Right kidney (tissue), 9 donors: ENCODE measurements around the gene MAGIX.
"Not testable (repeated sequence)": the region's sequence is repeated elsewhere in the genome, so short reads cannot be mapped to it uniquely, and the experiment has no call there.

Experiments used
- DNase-seq: peaks from one replicate; pipeline ENCODE4 v3.0.0-alpha.2; 2016
- long read RNA-seq, 8 donors: transcript quantifications; one replicate each; lab custom pipeline, GENCODE V29; 2026

MAGIX gene
- long read RNA-seq, donor 1, partial matches to known transcripts, result 0 of 3 reads
- long read RNA-seq, donor 1, other reads (novel, unspliced or antisense), result 0 of 3 reads
- long read RNA-seq, donor 2, result 0 reads
- long read RNA-seq, donor 3, partial matches to known transcripts, result 0 of 1 reads
- long read RNA-seq, donor 3, other reads (novel, unspliced or antisense), result 0 of 1 reads
- long read RNA-seq, donor 4, result 0 reads
- long read RNA-seq, donor 5, partial matches to known transcripts, result 0 of 1 reads
- long read RNA-seq, donor 5, other reads (novel, unspliced or antisense), result 0 of 1 reads
- long read RNA-seq, donor 6, partial matches to known transcripts, result 0 of 2 reads
- long read RNA-seq, donor 6, other reads (novel, unspliced or antisense), result 0 of 2 reads
- long read RNA-seq, donor 7, partial matches to known transcripts, result 0 of 1 reads
- long read RNA-seq, donor 7, other reads (novel, unspliced or antisense), result 0 of 1 reads
- long read RNA-seq, donor 8, partial matches to known transcripts, result 0 of 1 reads
- long read RNA-seq, donor 8, other reads (novel, unspliced or antisense), result 0 of 1 reads

DNA sequence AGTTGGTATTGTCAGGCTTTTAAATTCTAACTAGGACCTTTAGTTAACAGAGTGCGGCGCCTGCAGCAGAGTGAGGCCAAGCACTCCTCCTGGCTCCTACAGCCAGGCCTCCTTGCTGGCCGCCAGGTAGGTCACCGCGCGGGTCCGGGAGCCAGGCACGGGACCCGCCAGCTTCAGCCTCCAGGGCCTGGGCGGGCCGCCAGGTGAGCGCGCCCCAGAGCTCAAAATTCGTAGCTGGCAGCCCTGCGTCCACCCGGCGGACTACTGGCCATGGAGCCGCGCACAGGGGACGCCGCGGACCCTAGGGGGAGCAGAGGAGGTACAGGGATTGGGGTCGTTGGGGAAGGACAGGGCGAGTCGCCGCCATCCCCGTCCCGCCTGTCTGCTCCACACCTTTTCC, at the start of gene MAGIX:
Gene MAGIX, plus strand, starts transcription at position 139 of the 400 bp plus-strand sequence. Its CDS starts 132 bp downstream, at position 271.
- peak; percentile 51 for DNase-seq

DNA sequence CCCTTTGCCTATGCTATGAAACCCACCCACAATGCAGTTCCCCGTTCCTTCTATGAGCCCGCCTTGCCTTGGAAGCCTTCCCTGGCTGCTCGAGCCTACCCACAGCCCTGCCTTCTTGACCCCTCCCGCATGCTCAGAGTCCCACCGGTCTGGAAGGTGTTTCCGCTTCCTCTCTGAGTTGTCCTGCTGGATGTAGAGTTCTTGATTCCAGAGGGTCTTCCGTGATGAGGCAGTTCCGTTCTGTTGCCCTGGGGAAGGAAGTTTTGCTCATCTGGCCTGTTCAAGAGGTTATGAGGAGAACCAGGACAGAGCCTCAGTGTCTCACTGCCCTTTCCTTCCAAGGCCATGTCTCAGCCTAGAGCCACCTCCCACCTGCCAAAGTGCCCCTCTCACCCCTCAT, 46.5 kb upstream of the MAGIX start:
- no peak for DNase-seq

DNA sequence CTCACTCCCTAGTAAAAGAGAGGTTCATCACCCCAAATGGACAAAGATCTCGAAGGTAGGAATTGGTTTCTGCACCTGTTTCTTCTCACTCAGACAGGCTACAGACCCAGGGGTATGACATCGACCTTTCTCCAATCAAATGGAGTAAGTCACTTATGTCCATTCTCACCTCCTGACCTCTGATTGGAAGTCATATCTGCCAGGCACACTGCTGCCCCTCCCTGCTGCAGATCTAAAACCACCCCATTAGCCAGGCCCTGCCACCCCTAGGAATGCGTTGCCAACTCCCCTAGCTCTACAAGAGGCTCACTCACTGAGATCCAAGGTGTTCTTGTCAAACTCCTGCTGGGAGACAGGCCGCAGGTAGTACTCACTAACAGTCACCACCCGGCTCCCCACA, 45.8 kb upstream of the MAGIX start:
- DNase-seq, result no peak

DNA sequence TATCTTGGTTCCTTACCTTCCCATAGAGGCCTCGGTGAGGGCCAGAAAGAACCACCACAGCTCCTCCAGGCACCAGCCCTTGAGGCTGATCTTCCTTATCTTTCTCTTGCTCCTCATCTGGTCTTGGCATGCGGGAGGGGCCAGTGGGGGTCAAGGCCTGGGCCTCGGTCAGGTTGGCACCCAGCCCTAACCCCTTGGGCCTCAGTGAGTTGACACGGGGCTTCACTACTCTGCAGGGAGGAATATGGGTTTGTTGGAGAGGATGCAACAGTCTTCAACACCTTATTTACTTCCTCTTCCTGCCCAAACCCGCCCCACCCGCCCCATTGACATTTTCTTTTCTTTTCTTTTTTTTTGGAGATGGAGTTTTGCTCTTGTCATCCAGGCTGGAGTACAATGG, 45.0 kb upstream of the MAGIX start:
- DNase-seq, result no peak

DNA sequence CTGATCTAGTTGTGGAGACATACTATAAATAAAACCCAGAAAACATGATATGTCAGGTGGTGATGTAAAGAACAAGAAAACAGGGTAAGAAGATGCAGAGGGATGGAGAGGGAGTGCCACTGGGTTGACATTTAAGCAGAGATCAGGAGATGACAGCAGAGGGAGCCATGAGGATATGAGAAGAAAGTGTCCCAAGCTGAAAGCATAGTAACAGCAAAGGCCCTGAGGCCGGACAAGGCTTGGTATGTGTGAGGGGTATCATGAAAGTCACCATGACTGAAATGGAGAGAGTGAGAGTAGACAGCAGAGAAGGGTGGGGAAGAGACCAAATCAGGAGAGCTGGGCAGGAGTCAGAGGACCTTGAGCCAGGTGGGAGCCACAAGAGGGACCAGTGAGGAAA, 42.5 kb upstream of the MAGIX start:
- no peak for DNase-seq

DNA sequence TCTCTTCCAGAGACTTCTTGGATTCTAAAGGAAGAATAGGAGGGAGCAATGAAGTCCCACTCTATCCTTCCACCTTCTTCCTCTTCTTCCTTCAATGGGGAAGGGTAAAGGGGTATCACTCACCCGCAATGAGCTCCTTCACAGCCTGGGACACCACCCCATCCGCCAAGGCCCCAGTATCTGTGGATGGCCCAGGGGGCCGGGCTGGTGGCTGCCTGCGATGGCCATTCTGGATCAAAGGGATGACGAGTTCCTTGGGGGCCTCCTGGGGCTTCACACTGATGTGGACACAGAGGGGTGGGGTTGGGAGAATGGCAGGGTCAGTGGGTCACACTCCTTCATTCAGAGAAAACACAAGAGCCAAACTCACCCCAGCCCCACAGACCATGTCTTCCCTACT, 40.1 kb upstream of the MAGIX start:
- DNase-seq, result no peak

DNA sequence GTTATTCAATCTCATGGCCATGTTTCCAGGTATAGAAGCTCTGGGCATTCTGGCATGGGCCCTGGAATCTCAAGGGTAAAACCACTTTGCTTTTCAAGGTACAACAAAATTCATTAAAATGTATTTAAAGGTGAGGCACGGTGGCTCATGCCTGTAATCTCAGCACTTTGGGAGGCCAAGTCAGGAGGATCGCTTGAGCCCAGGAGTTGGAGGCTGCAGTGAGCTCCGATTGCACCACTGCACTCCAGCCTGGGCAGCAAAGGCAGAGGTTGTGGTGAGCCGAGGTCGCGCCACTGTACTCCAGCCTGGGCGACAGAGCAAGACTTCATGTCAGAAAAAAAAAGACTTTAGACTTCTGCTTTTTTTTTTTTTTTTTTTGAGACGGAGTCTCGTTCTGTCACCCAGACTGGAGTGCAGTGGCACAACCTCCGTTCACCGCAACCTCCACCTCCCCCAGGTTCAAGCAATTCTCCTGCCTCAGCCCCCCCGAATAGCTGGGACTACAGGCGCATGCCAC, 34.8 kb upstream of the MAGIX start:
- not testable (repeated sequence) for DNase-seq

DNA sequence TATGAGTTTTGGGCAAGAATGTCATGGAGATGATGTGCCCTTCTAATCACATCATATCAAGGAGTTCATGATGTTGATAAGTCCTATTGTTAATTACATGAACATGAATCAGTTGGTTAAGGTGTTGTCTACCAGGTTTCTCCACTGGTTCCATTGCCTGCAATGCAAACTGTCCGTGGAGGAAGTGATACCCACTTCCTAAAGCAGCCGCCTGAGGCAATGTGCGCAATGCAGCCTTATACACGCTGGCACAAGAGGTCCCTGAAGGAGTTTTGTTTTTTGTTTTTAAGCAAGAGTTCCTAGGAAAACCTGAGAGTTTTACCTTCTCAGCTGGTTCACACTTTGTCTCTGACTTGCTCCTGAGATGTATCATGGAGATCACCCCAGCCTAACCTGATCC, 33.1 kb upstream of the MAGIX start:
- no peak for DNase-seq

DNA sequence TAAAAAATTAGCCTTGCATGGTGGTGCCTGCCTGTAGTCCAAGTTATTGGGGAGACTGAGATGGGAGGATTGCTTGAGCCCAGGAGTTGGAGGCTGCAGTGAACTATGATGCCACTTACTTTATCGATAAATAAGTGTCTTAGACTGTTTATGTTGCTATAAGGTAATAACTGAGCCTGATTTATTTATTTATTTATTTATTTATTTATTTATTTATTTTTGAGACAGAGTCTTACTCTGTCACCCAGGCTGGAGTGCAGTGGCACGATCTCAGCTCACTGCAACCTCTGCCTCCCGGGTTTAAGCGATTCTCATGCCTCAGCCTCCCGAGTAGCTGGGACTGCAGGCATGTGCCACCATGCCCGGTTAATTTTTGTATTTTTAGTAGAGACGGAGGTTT, 30.3 kb upstream of the MAGIX start:
- not testable (repeated sequence) for DNase-seq

DNA sequence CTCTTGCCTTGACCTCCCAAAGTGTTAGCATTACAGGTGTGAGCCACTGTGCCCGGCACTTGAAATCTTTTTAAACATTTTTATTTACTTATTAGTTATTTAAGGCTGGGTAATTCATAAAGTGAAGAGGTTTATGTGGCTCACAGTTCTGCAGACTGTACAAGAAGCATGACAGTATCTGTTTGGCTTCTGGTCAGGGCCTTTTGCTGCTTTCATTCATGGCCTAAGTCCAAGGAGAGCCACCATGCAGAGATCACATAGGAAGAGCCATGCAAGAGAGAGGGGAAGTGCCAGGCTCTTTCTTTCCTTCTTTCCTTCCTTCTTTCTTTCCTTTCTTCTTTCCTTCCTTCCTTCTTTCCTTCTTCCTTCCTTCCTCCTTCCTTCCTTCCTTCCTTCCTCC, 28.8 kb upstream of the MAGIX start:
- no peak for DNase-seq

DNA sequence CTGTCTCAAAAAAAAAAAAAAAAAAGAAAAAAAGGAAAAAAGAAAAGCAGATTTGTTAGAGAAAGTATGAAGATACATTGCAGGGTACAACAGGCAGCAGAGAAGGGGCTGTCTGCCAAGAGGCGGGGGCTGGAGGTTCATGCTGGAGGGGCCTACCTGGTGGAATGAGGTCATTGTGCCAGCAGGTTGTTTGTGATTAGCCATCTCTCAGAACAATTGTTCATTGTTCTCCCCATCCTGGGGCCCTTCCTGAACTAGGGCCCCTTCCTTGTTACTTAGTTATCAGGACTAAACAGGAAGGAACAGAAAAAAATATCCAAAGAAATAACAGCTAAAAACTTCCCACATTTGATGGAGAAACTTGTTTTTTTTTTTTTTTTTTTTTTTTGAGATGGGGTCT, 25.1 kb upstream of the MAGIX start:
- DNase-seq, result no peak

DNA sequence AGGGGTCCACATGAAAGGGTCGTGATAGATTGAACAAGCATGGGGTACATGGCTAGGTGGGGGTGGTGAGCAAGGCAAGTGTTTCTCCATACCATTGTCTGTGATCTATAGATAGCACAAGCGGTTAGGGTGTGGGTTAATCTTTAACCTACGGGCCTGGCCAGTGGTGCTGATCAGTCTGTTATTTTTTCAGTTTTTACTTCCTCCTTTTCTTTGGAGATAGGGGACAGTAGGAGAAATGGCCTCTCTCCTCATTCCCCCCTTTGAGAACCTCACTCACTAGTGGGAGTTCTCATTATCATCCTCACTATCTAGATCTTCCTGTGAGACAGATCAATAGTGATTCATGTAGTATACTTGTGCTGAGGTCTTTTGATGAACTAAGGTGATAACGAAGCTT, 22.8 kb upstream of the MAGIX start:
- DNase-seq, result no peak

DNA sequence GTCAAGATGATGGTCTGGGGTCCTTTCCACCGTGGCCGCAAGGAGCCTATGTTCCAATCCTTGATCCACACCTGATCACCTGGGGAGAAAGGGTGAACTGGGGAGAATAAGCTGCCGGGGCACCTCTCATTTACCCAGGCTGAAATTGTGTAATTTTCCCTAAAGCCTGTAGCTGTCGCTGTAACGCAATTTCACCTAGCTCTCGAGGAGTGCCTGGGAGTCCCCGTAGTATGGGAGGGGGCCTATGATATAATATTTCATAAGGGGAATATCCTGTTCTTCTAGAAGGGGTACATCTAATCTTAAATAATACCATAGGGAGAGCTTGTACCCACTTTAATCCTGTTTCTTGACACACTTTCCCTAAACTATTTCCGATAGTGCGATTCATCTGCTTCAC, 20.3 kb upstream of the MAGIX start:
- DNase-seq, result not testable (repeated sequence)

DNA sequence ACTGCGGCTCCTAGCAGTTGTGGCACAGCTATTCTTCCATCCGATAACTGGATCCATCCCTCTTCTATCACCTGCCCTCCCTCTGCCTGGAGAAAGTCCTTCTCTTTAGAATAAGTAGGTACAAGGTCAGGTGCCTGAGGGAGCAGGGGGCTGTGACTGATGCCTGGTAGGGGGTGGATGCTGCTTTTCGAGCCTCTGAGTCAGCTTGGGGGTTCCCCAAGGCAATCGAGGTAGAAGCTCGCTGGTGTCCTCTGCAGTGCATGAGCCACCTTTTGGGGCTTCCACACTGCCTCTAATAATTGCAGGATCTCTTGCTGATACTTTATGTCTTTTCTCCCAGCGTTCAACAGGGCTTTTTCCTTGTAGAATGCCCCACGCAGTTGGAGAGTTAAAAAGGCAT, 19.4 kb upstream of the MAGIX start:
- not testable (repeated sequence) for DNase-seq

DNA sequence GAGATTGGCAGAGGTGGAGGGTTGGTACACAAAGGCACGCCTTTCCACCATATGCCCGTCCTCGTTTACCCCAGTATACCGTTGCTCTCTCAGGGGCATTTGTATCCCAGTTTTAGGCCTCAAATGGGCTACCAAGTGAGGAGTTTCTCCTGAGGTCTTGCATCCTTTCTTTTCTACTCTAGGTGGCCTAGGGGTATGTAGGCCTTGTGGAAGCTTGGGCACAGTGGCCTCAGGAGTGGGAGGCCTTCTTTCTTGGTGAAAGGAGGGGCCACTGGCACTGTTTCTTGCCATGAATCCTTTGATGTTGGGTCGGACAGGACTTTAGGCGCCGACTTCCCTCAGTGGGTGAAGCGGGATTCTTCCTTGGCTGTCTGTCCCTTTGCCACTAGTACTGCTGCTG, 15.3 kb upstream of the MAGIX start:
- no peak for DNase-seq

DNA sequence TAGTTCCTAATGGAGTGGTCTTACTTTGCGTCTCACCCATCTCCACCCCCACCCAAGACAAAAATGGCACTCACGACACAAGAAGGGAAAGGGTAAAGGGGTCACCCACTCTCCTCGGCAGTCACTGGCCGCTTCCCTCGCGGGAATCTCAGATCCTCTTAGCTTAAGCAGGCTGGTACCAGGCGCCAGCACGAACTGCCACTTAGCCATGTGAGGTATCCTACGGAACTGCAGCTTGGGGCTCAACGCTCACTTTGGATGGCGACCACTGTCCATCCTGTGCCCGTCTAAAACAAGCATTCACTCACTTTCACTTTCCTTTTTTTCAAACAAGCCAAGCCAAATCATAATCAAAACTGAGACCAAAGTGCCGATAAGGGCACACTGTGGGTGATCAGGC, 14.6 kb upstream of the MAGIX start:
- DNase-seq, result no peak

DNA sequence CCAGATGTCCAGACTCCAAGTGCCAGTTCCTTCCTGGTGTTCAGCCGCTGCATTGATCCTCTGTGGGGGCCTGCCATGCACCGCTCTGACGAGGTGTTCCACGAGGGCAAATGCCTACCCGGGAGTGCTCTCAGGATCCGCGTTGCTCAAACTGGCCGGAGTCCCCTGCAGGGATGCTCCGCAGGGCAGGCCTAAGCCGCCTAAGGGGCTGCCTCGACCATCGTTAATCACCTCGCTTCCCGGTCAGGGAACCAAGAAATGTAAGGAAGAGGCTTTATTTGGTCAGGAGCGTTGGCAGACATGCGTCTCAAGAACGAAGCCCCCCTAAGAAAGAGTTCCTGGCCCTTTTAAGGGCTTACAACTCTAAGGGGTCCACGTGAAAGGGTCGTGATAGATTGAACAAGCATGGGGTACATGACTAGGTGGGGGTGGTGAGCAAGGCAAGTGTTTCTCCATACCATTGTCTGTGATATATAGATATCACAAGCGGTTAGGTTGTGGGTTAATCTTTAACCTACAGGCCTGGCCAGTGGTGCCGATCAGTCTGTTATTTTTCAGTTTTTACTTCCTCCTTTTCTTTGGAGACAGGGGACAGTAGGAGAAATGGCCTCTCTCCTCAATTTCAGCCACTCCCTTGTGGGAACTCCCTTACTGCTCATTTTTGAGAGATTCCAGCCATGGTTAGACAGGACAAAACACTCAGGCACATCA, 14.0 kb upstream of the MAGIX start:
- not testable (repeated sequence) for DNase-seq

DNA sequence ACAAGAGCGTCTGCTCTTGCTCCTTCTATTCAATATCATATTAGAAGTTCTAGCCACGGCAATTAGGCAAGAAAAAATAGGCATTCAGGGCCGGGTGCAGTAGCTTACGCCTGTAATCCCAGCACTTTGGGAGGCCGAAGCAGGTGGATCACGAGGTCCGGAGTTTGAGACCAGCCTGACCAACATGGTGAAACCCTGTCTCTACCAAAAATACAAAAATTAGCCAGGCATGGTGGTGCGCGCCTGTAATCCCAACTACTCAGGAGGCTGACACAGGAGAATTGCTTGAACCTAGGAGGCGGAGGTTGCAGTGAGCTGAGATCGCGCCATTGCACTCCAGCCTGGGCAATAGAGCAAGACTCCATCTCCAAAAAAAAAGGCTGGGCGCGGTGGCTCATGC, 13.3 kb upstream of the MAGIX start:
- not testable (repeated sequence) for DNase-seq

DNA sequence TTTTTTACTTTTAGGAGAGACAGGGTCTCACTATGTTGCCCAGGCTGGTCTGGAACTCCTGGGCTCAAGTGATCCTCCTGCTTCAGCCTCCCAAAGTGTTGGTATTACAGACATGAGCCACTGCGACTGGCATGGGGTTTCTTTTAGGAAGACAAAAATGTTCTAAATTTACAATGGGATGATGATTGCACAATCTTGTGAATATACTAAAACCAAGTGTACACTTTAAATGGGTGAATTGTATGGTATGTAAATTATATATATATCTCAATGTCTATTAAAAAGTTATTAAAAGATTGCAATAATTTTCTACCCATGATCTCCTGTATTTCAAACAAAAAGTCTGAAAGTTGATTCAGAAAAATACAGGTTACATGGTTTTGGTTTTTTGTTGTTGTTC, 9.1 kb upstream of the MAGIX start:
- no peak for DNase-seq

DNA sequence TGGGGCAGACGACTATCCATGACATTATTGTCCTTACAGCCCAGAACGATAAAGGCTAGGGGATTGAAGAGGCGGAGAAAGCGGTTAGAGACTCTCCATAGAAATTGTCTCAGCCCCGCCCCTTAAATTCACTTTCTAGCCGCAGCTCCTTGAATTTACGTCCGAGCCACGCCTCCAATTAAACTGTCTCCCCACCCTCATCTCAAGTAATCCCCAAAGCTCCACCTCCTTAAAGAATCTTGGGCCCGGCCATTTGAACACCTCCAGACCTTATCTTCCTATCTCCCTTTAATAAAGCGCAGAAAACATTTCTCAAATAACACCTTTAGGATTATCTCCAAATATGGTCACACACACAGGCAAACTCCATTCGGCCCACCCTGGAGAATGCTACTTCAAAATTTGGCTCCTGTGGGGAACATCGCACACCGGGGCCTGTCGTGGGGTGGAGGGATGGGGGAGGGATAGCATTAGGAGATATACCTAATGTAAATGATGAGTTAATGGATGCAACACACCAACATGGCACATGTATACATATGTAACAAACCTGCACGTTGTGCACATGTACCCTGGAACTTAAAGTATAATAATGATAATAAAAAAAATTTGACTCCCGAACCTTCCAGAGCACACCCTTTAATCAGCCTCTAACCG, 7.2 kb upstream of the MAGIX start:
- DNase-seq, result peak; percentile 61

DNA sequence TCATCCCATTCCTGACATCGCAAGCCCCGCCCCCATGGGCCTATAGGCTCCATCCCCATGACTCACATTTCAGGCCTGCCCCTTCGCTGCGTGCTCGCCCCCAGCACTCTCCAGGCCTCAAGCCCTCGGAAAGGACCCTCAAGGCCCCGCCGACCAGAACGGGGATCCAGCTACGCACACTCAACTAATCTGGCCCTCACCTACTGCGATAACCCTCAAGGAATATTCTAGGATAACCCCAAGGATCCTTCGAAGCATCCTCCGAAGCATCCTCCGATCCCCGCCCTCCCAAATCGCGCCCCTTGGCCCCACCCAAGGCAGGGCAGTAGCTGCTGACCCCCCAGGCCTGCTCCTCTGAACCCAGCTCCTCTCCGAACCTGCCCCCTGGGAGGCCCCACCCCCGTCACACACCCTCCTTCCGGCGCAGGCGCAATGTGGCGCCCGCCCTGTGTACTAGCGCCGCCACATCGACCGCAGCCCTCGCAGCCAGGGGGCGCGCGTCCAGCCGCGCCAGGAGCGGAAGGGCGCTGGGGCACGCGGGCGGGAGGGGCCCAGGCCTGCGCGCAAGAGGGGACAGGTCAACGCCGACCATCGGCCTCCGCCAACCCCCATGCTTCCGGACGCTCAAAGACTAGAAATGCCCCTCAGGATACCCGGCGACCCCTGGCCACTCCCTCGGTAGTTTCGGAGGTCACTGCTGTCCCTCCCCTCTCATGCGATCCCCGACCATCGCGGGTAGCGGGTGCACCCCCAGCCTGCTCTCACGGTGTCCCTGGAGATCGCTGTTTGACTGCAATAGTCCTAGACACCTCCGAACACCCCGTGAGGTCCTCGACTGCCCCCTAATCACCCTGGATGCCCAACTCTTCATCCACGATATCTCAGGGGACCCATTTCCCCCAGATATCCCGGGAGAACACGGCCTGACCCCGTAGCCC, 6.4 kb upstream of the MAGIX start:
- DNase-seq, result peak; percentile 72

DNA sequence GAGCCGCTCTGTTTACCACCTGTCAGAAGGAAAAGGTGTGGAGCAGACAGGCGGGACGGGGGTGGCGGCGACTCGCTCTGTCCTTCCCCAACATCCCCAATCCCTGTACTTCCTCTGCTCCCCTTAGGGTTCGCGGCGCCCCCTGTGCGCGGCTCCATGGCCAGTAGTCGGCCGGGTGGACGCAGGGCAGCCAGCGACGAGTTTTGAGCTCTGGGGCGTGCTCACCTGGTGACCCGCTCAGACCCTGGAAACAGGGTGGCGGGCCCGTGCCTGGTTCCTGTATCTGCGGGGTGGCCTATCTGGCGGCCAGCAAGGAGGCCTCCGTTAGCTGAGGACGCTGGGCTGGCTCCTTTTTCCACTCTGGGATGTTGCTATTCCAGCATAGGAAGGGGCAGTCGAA, 5.4 kb upstream of the MAGIX start:
- DNase-seq, result no peak
